Measurements from ENCODE around the gene AHCY.

DNA sequence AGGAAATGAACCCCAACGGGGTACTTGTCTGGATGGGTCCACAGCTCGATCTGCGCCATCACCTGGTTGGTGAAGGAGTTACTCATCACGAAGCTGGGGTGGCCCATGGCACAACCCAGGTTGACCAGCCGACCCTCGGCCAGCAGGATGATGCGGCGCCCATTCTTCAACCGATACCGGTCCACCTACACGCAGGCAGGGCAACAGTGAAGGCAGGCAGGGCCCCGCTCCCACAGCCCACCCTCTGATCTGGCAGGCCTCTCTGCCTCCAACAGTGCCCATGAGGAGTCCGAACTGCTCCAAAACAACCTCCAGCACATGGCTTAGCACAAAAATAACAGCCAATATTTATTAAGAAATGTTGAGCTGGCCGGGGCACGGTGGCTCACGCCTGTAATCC is 17.7 kb downstream of the AHCY start:
- TF ChIP-seq, protein P1, sequence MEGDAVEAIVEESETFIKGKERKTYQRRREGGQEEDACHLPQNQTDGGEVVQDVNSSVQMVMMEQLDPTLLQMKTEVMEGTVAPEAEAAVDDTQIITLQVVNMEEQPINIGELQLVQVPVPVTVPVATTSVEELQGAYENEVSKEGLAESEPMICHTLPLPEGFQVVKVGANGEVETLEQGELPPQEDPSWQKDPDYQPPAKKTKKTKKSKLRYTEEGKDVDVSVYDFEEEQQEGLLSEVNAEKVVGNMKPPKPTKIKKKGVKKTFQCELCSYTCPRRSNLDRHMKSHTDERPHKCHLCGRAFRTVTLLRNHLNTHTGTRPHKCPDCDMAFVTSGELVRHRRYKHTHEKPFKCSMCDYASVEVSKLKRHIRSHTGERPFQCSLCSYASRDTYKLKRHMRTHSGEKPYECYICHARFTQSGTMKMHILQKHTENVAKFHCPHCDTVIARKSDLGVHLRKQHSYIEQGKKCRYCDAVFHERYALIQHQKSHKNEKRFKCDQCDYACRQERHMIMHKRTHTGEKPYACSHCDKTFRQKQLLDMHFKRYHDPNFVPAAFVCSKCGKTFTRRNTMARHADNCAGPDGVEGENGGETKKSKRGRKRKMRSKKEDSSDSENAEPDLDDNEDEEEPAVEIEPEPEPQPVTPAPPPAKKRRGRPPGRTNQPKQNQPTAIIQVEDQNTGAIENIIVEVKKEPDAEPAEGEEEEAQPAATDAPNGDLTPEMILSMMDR (conservative IDR thresholded peaks at IDR 0.05), result no peak
- no peak for TF ChIP-seq EZH2 (IDR thresholded peaks at IDR 0.05; ENCODE audit: low read depth)
